Chondrocyte (in vitro differentiated cells): Measurements from ENCODE around the gene TOMM40. TPM values are rescaled to one million over a fixed set of nuclear protein-coding genes. Genes with fewer than 3 reads are reported as not detected.

Experiments
- DNase-seq: peaks from one replicate; pipeline ENCODE4 v3.0.0; 2021; ENCODE audit warnings: mixed read lengths, low spot score
- H3K27ac Mint-ChIP-seq: one replicate; pipeline ENCODE4 v1.8.0; 2021; ENCODE audit warnings: mild to moderate bottlenecking, moderate library complexity, mixed read lengths; ENCODE audit not compliant: unreplicated experiment
- H3K27me3 Mint-ChIP-seq: 2 replicates; pipeline ENCODE4 v1.8.0; 2021; ENCODE audit warnings: low read depth, mixed read lengths
- H3K36me3 Mint-ChIP-seq: 2 replicates; pipeline ENCODE4 v1.8.0; 2021; ENCODE audit warnings: low read depth, mixed read lengths
- H3K4me1 Mint-ChIP-seq: 2 replicates; pipeline ENCODE4 v1.8.0; 2021; ENCODE audit warnings: low read depth, mild to moderate bottlenecking, mixed read lengths
- H3K4me3 Mint-ChIP-seq: one replicate; pipeline ENCODE4 v1.8.0; 2021; ENCODE audit warnings: mild to moderate bottlenecking, moderate library complexity, mixed read lengths; ENCODE audit not compliant: unreplicated experiment
- H3K9me3 Mint-ChIP-seq: 2 replicates; pipeline ENCODE4 v1.8.0; 2021; ENCODE audit warnings: low read depth, mixed read lengths
- CTCF ChIP-seq: fragments of 200-600 bp; sonication (generic); IDR thresholded peaks from 2 replicates; pipeline ENCODE4 v1.5.0; 2021; ENCODE audit warnings: antibody characterized with exemption, mild to moderate bottlenecking, moderate library complexity
- total RNA-seq: library from RNA; stranded (reverse); gene quantifications from 3 replicates; pipeline ENCODE4 v1.2.1, GENCODE V29; 2021

Gene TOMM40
- total RNA-seq, 1 donor from 2014 or later = 40.9 TPM

DNA sequence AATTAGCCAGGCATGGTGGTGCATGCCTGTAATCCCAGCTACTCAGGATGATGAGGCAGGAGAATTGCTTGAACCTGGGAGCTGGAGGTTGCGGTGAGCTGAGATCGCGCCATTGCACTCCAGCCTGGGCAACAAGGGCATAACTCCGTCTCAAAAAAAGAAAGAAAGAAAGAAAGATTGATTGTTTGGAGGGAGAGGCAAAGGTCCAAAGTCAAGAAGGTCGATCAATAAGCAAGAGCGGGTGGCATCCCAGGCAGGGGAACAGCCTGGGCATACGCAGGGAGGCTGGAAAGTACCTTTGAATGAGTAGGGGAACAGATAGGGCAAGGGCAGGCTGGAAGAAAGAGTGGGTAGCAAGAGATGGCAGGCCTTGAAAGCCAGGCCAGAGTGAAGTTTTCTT is 39.0 kb downstream of the TOMM40 start:
- H3K36me3 Mint-ChIP-seq = no peaks in the 10 kb centered on the region
- no peak for DNase-seq
- no peak overlapping the region for H3K27ac Mint-ChIP-seq
- H3K4me3 Mint-ChIP-seq = no peak overlapping the region
- peaks cover 22% of the 10 kb centered on the region for H3K4me1 Mint-ChIP-seq
- TF ChIP-seq CTCF = no peak
- no peaks in the 10 kb centered on the region for H3K9me3 Mint-ChIP-seq
- no peaks in the 10 kb centered on the region for H3K27me3 Mint-ChIP-seq

- DNase-seq = no peak
- no peaks in the 10 kb centered on the region for H3K36me3 Mint-ChIP-seq
- no peaks in the 10 kb centered on the region for H3K9me3 Mint-ChIP-seq
- peaks cover 12% of the 10 kb centered on the region for H3K4me1 Mint-ChIP-seq
- H3K27ac Mint-ChIP-seq = no peak overlapping the region
- H3K27me3 Mint-ChIP-seq = no peaks in the 10 kb centered on the region
- no peak for TF ChIP-seq CTCF
- no peak overlapping the region for H3K4me3 Mint-ChIP-seq
These were observed 40.5 kb downstream of the TOMM40 start for GRCh38 chr19:44931541-44931940.

GRCh38 chr19:44939668-44940067 is 48.6 kb downstream of the TOMM40 start:
- no peaks in the 10 kb centered on the region for H3K27me3 Mint-ChIP-seq
- no peak for TF ChIP-seq CTCF
- H3K4me3 Mint-ChIP-seq = no peak overlapping the region
- DNase-seq = no peak
- no peak overlapping the region for H3K27ac Mint-ChIP-seq
- H3K36me3 Mint-ChIP-seq = no peaks in the 10 kb centered on the region
- peaks cover 4% of the 10 kb centered on the region for H3K4me1 Mint-ChIP-seq
- no peaks in the 10 kb centered on the region for H3K9me3 Mint-ChIP-seq

GRCh38 chr19:44942067-44942571 is 51.1 kb downstream of the TOMM40 start, which contains the start of gene APOC4:
APOC4 (plus strand) TSS chr19:44942237; CDS start chr19:44942278, 41 bp downstream.
- Mint-ChIP-seq H3K27ac (no peak within 1 kb of the TSS), H3K36me3 (no peaks in the 10 kb centered on the region), H3K27me3 (no peaks in the 10 kb centered on the region), H3K4me1 (peaks cover 4% of the 10 kb centered on the region), H3K9me3 (no peaks in the 10 kb centered on the region), H3K4me3 (no peak within 1 kb of the TSS)
- DNase-seq = no peak
- TF ChIP-seq CTCF = no peak

DNA sequence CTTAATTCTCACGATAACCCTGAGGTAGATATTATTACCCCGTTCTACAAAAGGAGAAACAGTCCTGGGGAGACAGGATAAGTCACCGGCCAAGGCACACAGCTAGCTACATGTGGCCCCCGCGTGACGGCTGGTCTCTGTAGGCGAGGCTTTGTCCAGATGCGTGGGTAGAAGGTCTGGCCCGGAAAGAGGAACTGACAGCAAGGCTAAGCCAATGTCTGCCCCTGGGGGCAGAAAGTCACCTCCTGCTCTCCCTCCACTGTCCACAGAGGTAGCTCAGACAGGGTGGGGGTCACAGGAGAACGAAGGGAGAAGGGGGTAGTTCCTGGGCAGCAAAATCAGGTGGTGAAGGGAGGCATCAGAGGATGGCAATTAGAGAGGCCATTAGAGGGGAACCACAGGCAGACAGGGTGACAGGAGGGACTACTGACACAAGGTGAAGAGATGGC is 52.8 kb downstream of the TOMM40 start:
- Mint-ChIP-seq H3K4me3 (no peak overlapping the region), H3K9me3 (no peaks in the 10 kb centered on the region), H3K27ac (no peak overlapping the region), H3K27me3 (no peaks in the 10 kb centered on the region), H3K4me1 (peaks cover 4% of the 10 kb centered on the region), H3K36me3 (no peaks in the 10 kb centered on the region)
- no peak for TF ChIP-seq CTCF
- no peak for DNase-seq
